ENCODE data around the gene OTOGL. TPM values are rescaled to one million over a fixed set of nuclear protein-coding genes. Genes with fewer than 3 reads are reported as not detected.

OTOGL gene
- total RNA-seq, 1 experiment from 2014 or later = not detected

GRCh38 chr12:80192087-80192486 is 92.8 kb downstream of the OTOGL start:
- no peak overlapping the region for H3K27ac Mint-ChIP-seq (ENCODE audit: low read depth, unreplicated experiment)
- H3K4me1 Mint-ChIP-seq (ENCODE audit: insufficient read depth, unreplicated experiment) = peaks cover 7% of the 10 kb centered on the region
- H3K36me3 Mint-ChIP-seq (ENCODE audit: insufficient read depth, unreplicated experiment) = no peaks in the 10 kb centered on the region
- no peak for TF ChIP-seq CTCF (IDR thresholded peaks at IDR 0.05; ENCODE audit: unreplicated experiment)
- H3K9me3 Mint-ChIP-seq (ENCODE audit: unreplicated experiment) = no peaks in the 10 kb centered on the region
- no peaks in the 10 kb centered on the region for H3K27me3 Mint-ChIP-seq (ENCODE audit: insufficient read depth, unreplicated experiment)
- intact Hi-C loops (cut with micrococcal nuclease) = loop anchor here (10.0 kb wide), 2 partner anchors 223 to 573 kb away; no protein-coding TSS in a partner anchor
- no peak overlapping the region for H3K4me3 Mint-ChIP-seq (ENCODE audit: unreplicated experiment)
- ChIA-PET POLR2A (interaction anchor here (1.4 kb wide), 1 partner anchor 77 kb away, joined by 4 read pairs; no protein-coding TSS in a partner anchor), CTCF (interaction anchor here (0.7 to 10.6 kb wide), 4 partner anchors 8 to 170 kb away, joined by 3 to 233 read pairs (median 4); no protein-coding TSS in a partner anchor)
- DNase-seq (ENCODE audit: unreplicated experiment) = no peak
- no TSS peak for BruUV-seq (replicated peaks)

- DNase-seq (ENCODE audit: unreplicated experiment) = no peak
- H3K4me1 Mint-ChIP-seq (ENCODE audit: insufficient read depth, unreplicated experiment) = no peaks in the 10 kb centered on the region
- H3K36me3 Mint-ChIP-seq (ENCODE audit: insufficient read depth, unreplicated experiment) = no peaks in the 10 kb centered on the region
- intact Hi-C loops (cut with micrococcal nuclease) = loop anchor here (10.0 kb wide), 2 partner anchors 221 to 571 kb away; no protein-coding TSS in a partner anchor
- BruUV-seq (replicated peaks) = no TSS peak
- no peaks in the 10 kb centered on the region for H3K27me3 Mint-ChIP-seq (ENCODE audit: insufficient read depth, unreplicated experiment)
- ChIA-PET POLR2A (no interaction called here), CTCF (interaction anchor here (0.7 to 10.6 kb wide), 12 partner anchors 9 to 1064 kb away, joined by 3 to 233 read pairs (median 4); no protein-coding TSS in a partner anchor)
- H3K9me3 Mint-ChIP-seq (ENCODE audit: unreplicated experiment) = no peaks in the 10 kb centered on the region
- no peak overlapping the region for H3K4me3 Mint-ChIP-seq (ENCODE audit: unreplicated experiment)
- TF ChIP-seq CTCF (IDR thresholded peaks at IDR 0.05; ENCODE audit: unreplicated experiment) = no peak
- no peak overlapping the region for H3K27ac Mint-ChIP-seq (ENCODE audit: low read depth, unreplicated experiment)
Observed at GRCh38 chr12:80193865-80194264, 94.5 kb downstream of the OTOGL start.

DNA sequence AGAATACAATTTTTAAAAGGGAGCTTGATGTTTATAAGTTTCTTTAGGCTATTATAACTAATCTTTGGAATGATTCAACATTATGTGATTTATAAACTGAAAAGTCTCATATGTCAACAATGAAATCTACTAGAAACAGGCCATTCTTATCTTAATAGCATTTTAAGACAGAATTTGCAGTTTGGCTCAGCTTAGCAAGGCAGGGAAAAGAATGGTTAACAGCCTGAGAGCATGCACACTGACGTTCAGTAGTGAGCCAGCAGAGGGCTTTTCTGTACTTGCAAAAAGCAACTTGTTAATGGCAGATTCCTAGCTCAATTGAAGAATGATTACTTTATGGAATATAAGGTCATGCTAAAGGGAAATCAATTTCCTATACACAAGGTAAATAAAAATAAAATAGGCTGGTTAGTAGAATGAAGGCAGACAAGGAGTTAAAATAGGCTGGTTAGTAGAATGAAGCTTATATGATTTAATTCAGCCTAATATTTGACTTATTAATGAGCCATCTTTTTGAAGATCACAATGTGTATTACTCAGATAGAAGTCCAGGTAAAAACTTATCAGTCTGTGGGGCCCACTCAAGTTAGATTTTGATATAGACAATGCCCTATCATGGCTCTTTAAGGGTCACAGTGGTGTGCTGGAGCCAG is 95.9 kb downstream of the OTOGL start:
- DNase-seq (ENCODE audit: unreplicated experiment) = peak; percentile 54
- Mint-ChIP-seq H3K36me3 (ENCODE audit: insufficient read depth, unreplicated experiment) (no peaks in the 10 kb centered on the region), H3K9me3 (ENCODE audit: unreplicated experiment) (no peaks in the 10 kb centered on the region), H3K27ac (ENCODE audit: low read depth, unreplicated experiment) (no peak overlapping the region), H3K27me3 (ENCODE audit: insufficient read depth, unreplicated experiment) (no peaks in the 10 kb centered on the region), H3K4me3 (ENCODE audit: unreplicated experiment) (no peak overlapping the region), H3K4me1 (ENCODE audit: insufficient read depth, unreplicated experiment) (no peaks in the 10 kb centered on the region)
- TF ChIP-seq CTCF (IDR thresholded peaks at IDR 0.05; ENCODE audit: unreplicated experiment) = peak; percentile 62
- CTCF ChIA-PET = interaction anchor here (0.6 to 10.6 kb wide), 40 partner anchors 8 to 1063 kb away, joined by 3 to 233 read pairs (median 4); no protein-coding TSS in a partner anchor
- intact Hi-C loops (cut with micrococcal nuclease) = loop anchor here (1.0 to 10.0 kb wide), 4 partner anchors 74 to 1062 kb away; no protein-coding TSS in a partner anchor
- BruUV-seq (replicated peaks) = no TSS peak
- POLR2A ChIA-PET = interaction anchor here (0.6 to 2.0 kb wide), 3 partner anchors 75 to 506 kb away, joined by 3 to 13 read pairs (median 3); no protein-coding TSS in a partner anchor

GRCh38 chr12:80195737-80196136 is 96.4 kb downstream of the OTOGL start:
- no peak for DNase-seq (ENCODE audit: unreplicated experiment)
- TF ChIP-seq CTCF (IDR thresholded peaks at IDR 0.05; ENCODE audit: unreplicated experiment) = no peak
- no peak overlapping the region for H3K27ac Mint-ChIP-seq (ENCODE audit: low read depth, unreplicated experiment)
- POLR2A ChIA-PET = interaction anchor here (2.0 kb wide), 1 partner anchor 74 kb away, joined by 13 read pairs; no protein-coding TSS in a partner anchor
- no peaks in the 10 kb centered on the region for H3K4me1 Mint-ChIP-seq (ENCODE audit: insufficient read depth, unreplicated experiment)
- no peaks in the 10 kb centered on the region for H3K9me3 Mint-ChIP-seq (ENCODE audit: unreplicated experiment)
- intact Hi-C loops (cut with micrococcal nuclease) = loop anchor here (1.0 to 10.0 kb wide), 4 partner anchors 74 to 1062 kb away; no protein-coding TSS in a partner anchor
- no peaks in the 10 kb centered on the region for H3K27me3 Mint-ChIP-seq (ENCODE audit: insufficient read depth, unreplicated experiment)
- no TSS peak for BruUV-seq (replicated peaks)
- CTCF ChIA-PET = interaction anchor here (0.6 to 10.6 kb wide), 34 partner anchors 8 to 1062 kb away, joined by 3 to 233 read pairs (median 4); no protein-coding TSS in a partner anchor
- H3K36me3 Mint-ChIP-seq (ENCODE audit: insufficient read depth, unreplicated experiment) = no peaks in the 10 kb centered on the region
- H3K4me3 Mint-ChIP-seq (ENCODE audit: unreplicated experiment) = no peak overlapping the region
